GM12891 (cell line): Measurements from ENCODE around the gene THPO.

Source experiments
- POLR2A ChIP-seq: IDR thresholded peaks from 2 replicates; pipeline ENCODE4 v1.6.1; 2011; ENCODE audit warnings: low read depth, low read length, control low read depth
- POLR2AphosphoS5 ChIP-seq: IDR thresholded peaks from 2 replicates; pipeline ENCODE4 v1.6.1; 2011; ENCODE audit warnings: low read depth, low read length, control low read depth

- TF ChIP-seq POLR2AphosphoS5, result no peak; the same call in 1 of the 2 replicates
- no peak for TF ChIP-seq POLR2A
Observed at GRCh38 chr3:184325269-184325668, 52.7 kb downstream of the THPO start.
